Hepatocyte (in vitro differentiated cells): ENCODE data around the gene GPC3. TPM values are rescaled to one million over a fixed set of nuclear protein-coding genes. Genes with fewer than 3 reads are reported as not detected.

Experiments
- DNase-seq: peaks from one replicate; pipeline ENCODE4 v3.0.0-alpha.2; 2016; ENCODE audit warnings: low spot score
- H2AFZ ChIP-seq: fragments of 200-600 bp; sonication (generic); 2 replicates; pipeline ENCODE4 v1.6.0; 2016; ENCODE audit warnings: antibody characterized with exemption, mild to moderate bottlenecking
- H3K27ac ChIP-seq: fragments of 200-600 bp; sonication (generic); 2 replicates; pipeline ENCODE4 v1.5.1; 2016; ENCODE audit warnings: mild to moderate bottlenecking
- H3K27me3 ChIP-seq: fragments of 200-600 bp; sonication (generic); 2 replicates; pipeline ENCODE4 v1.6.1; 2016
- H3K36me3 ChIP-seq: fragments of 200-600 bp; sonication (generic); replicated peaks from 2 replicates; pipeline ENCODE4 v1.5.1; 2016; ENCODE audit warnings: low read depth; ENCODE audit not compliant: insufficient read depth
- H3K4me1 ChIP-seq: fragments of 200-600 bp; sonication (generic); 2 replicates; pipeline ENCODE4 v1.5.1; 2016; ENCODE audit warnings: mild to moderate bottlenecking, moderate library complexity; ENCODE audit not compliant: insufficient read depth
- H3K4me2 ChIP-seq: fragments of 200-600 bp; sonication (generic); 2 replicates; pipeline ENCODE4 v1.6.0; 2016
- H3K4me3 ChIP-seq: fragments of 200-600 bp; sonication (generic); 2 replicates; pipeline ENCODE4 v1.5.1; 2016; ENCODE audit warnings: mild to moderate bottlenecking
- H3K79me2 ChIP-seq: fragments of 200-600 bp; sonication (generic); 2 replicates; pipeline ENCODE4 v1.6.0; 2017; ENCODE audit warnings: mild to moderate bottlenecking
- H3K9me2 ChIP-seq: fragments of 200-600 bp; sonication (generic); replicated peaks from 2 replicates; pipeline ENCODE4 v1.6.0; 2017; ENCODE audit warnings: mild to moderate bottlenecking; ENCODE audit not compliant: insufficient read depth
- H3K9me3 ChIP-seq: fragments of 200-600 bp; sonication (generic); 2 replicates; pipeline ENCODE4 v1.5.1; 2016; ENCODE audit warnings: low read depth, mild to moderate bottlenecking
- H4K20me1 ChIP-seq: fragments of 200-600 bp; sonication (generic); 2 replicates; pipeline ENCODE4 v1.6.0; 2016; ENCODE audit warnings: mild to moderate bottlenecking; ENCODE audit not compliant: insufficient read depth, poor library complexity, severe bottlenecking
- EZH2 ChIP-seq: fragments of 200-600 bp; sonication (generic); IDR thresholded peaks from 2 replicates; pipeline ENCODE4 v1.6.1; 2016; ENCODE audit warnings: antibody characterized with exemption, mild to moderate bottlenecking, borderline replicate concordance
- EZH2phosphoT487 ChIP-seq: fragments of 200-600 bp; sonication (generic); IDR thresholded peaks from one replicate; pipeline ENCODE4 v1.6.1; 2018; ENCODE audit warnings: antibody characterized with exemption, mild to moderate bottlenecking, low read depth, moderate library complexity; ENCODE audit not compliant: unreplicated experiment, severe bottlenecking
- WGBS: methylation state at CpG from one replicate; pipeline ENCODE4 v1.1.6; 2016; ENCODE audit warnings: low lambda C conversion rate; ENCODE audit errors: missing lambda C conversion rate; 5-methylcytosine and 5-hydroxymethylcytosine counted together
- polyA plus RNA-seq: library from polyadenylated mRNA; unstranded; fragments of >200 nt; fragmentation: Nextera tagmentation; extraction: Ambion mirVana; gene quantifications from 2 replicates; pipeline ENCODE4 v1.2.1, GENCODE V29; 2016
- total RNA-seq: library from RNA; depleted of rRNA; stranded (reverse); fragments of >200 nt; gene quantifications from 2 replicates; pipeline ENCODE4 v1.2.3, GENCODE V29; 2014
- TF ChIP-seq, protein P1 (sequence below): fragments of 200-600 bp; sonication (generic); IDR thresholded peaks from 2 replicates; pipeline ENCODE4 v1.5.1; 2016; ENCODE audit warnings: antibody characterized with exemption, mild to moderate bottlenecking; ENCODE audit not compliant: poor library complexity

The GPC3 gene
- total and polyA plus RNA-seq, 2 experiments from 2014 or later = 789 to 860 TPM

DNA sequence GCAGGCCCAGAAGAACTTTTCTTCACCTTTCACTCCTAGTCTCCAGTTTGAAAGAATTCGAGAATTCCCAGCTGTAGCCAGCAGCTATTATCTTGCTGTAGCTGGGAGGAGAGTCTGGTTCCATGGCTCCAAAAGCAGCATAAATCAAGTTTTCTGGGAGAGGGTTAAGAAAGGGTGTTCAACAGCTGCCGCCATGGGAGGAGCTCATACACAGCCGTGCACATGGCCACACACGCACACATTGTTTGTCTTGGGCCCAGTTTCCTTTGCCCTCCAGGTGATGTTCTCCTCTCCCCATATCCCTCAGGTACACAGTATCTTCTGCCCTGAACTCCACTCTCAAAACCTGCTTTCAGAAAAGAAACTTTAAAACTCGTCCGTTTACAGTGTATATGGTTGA, 4.1 kb upstream of the GPC3 start:
- H3K4me3 ChIP-seq = no peak overlapping the region
- 74% methylated on average over 6 of the region's 6 CpGs for WGBS
- no peaks in the 10 kb centered on the region for H3K36me3 ChIP-seq
- H3K4me1 ChIP-seq = peaks cover 4% of the 10 kb centered on the region
- H3K27ac ChIP-seq = no peak overlapping the region
- DNase-seq = no peak
- H3K79me2 ChIP-seq = no peaks in the 10 kb centered on the region
- H4K20me1 ChIP-seq = no peaks in the 10 kb centered on the region
- no peak overlapping the region for H2AFZ ChIP-seq
- H3K27me3 ChIP-seq = no peaks in the 10 kb centered on the region
- no peaks in the 10 kb centered on the region for H3K9me2 ChIP-seq
- TF ChIP-seq, protein P1, sequence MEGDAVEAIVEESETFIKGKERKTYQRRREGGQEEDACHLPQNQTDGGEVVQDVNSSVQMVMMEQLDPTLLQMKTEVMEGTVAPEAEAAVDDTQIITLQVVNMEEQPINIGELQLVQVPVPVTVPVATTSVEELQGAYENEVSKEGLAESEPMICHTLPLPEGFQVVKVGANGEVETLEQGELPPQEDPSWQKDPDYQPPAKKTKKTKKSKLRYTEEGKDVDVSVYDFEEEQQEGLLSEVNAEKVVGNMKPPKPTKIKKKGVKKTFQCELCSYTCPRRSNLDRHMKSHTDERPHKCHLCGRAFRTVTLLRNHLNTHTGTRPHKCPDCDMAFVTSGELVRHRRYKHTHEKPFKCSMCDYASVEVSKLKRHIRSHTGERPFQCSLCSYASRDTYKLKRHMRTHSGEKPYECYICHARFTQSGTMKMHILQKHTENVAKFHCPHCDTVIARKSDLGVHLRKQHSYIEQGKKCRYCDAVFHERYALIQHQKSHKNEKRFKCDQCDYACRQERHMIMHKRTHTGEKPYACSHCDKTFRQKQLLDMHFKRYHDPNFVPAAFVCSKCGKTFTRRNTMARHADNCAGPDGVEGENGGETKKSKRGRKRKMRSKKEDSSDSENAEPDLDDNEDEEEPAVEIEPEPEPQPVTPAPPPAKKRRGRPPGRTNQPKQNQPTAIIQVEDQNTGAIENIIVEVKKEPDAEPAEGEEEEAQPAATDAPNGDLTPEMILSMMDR = no peak
- TF ChIP-seq EZH2 = no peak
- TF ChIP-seq EZH2phosphoT487 = no peak
- no peak overlapping the region for H3K4me2 ChIP-seq
- no peaks in the 10 kb centered on the region for H3K9me3 ChIP-seq

DNA sequence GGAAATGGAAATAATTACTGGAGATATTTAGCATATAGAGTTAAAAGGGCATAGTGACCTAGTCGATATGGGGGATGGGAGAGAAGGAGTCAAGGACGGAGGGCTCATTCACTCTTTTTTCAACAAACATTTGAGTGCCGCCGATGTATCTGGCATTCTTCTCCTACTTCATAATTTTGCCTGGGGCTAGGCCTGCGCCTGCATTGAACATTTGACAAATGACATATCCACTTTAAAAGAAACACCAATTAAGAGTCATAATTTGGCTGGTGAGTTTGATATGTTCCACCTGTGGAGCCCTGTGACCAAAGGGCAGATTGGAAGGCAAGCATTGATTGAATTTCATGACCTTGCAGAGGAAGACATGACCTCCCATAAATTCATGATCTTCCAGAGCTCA, 2.6 kb upstream of the GPC3 start:
- DNase-seq = no peak
- no peak overlapping the region for H2AFZ ChIP-seq
- no peak overlapping the region for H3K4me3 ChIP-seq
- H3K4me1 ChIP-seq = peaks cover 5% of the 10 kb centered on the region
- H3K27ac ChIP-seq = no peak overlapping the region
- no peaks in the 10 kb centered on the region for H3K9me3 ChIP-seq
- no peaks in the 10 kb centered on the region for H3K36me3 ChIP-seq
- H3K27me3 ChIP-seq = no peaks in the 10 kb centered on the region
- no peak overlapping the region for H3K4me2 ChIP-seq
- peaks cover 10% of the 10 kb centered on the region for H3K79me2 ChIP-seq
- no peaks in the 10 kb centered on the region for H4K20me1 ChIP-seq
- TF ChIP-seq EZH2phosphoT487 (no peak), EZH2 (no peak)
- TF ChIP-seq, protein P1 = no peak
- 59% methylated on average over 5 of the region's 5 CpGs for WGBS
- no peaks in the 10 kb centered on the region for H3K9me2 ChIP-seq

DNA sequence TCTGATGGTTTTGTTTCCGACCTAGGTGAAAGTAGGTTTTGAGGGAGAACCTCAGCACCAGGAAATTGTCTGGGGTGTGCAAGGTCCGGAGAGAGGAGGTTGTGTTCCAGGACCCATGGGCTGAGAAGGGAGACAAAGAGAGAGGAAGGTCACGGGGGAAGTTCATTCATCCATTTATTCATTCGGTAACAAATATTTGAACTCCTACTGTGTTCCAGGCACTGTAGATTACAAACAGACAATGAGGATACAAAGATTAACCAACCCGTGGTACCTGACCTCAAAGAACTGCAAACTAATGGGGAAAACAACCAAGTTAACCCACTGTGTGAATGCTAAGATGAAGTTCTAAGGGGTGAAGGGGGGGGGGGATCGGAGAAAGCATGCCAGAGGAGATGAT, 1.8 kb upstream of the GPC3 start:
- no peaks in the 10 kb centered on the region for H3K9me2 ChIP-seq
- no peak overlapping the region for H3K27ac ChIP-seq
- WGBS = 54% methylated on average over 6 of the region's 6 CpGs
- no peaks in the 10 kb centered on the region for H3K9me3 ChIP-seq
- no peak overlapping the region for H3K4me2 ChIP-seq
- H3K36me3 ChIP-seq = no peaks in the 10 kb centered on the region
- H3K79me2 ChIP-seq = peaks cover 16% of the 10 kb centered on the region
- H3K27me3 ChIP-seq = no peaks in the 10 kb centered on the region
- peaks cover 4% of the 10 kb centered on the region for H3K4me1 ChIP-seq
- no peaks in the 10 kb centered on the region for H4K20me1 ChIP-seq
- TF ChIP-seq EZH2phosphoT487 = no peak
- no peak for TF ChIP-seq EZH2
- DNase-seq = no peak
- no peak overlapping the region for H3K4me3 ChIP-seq
- no peak overlapping the region for H2AFZ ChIP-seq

DNA sequence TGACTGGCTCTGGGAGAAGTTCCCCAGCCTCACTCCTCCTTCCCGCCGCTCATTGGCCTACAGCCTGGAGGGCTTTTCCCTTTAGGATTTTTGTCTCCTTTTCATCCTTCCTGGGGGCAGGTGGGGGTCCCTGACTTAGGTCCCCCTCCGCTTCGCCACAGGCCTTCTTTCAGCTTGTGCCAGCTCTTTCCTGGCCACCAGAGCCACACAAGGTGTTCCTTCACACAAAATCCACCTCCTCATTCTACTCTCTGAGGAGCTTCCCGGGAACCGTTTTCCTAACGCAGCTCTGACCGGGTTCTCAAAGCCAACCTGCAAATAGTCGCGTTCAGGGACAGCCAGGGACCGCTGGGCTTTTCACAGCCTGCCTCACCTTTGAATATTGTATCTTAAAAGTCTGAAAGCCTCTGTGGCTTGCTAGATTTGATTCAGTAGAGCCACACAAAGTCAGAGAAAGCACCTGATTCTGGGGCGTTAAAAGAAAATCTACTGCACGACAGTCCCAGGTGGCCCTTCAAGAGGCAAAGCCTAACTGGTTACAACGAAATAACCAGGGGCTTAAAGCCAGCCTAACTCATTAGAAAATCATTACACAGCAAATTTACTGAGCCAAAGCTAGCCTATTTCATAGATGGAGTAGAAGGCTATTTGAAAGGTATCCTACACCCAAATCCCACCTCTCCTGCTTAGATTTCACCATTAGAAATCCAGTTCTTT, 731 bp upstream of the GPC3 start:
- TF ChIP-seq EZH2 = no peak
- TF ChIP-seq, protein P1 = no peak
- no peak for TF ChIP-seq EZH2phosphoT487
- 62% methylated on average over 14 of the region's 14 CpGs for WGBS

More for the DNA sequence above, 731 bp upstream of the GPC3 start:
- peaks cover 4% of the 10 kb centered on the region for H3K4me1 ChIP-seq
- peak overlapping the region; percentile 84 for H3K4me2 ChIP-seq
- peak overlapping the region; percentile 38 for H2AFZ ChIP-seq
- no peaks in the 10 kb centered on the region for H3K36me3 ChIP-seq
- no peaks in the 10 kb centered on the region for H3K27me3 ChIP-seq
- H3K4me3 ChIP-seq = peak overlapping the region; percentile 36
- peak overlapping the region; percentile 56 for H3K27ac ChIP-seq
- H3K9me2 ChIP-seq = no peaks in the 10 kb centered on the region
- peaks cover 27% of the 10 kb centered on the region for H3K79me2 ChIP-seq
- DNase-seq = no peak
- no peaks in the 10 kb centered on the region for H4K20me1 ChIP-seq
- H3K9me3 ChIP-seq = no peaks in the 10 kb centered on the region
